Transverse colon (tissue), 4 donors: Measurements from ENCODE around the gene EHBP1L1. TPM values are rescaled to one million over a fixed set of nuclear protein-coding genes. Genes with fewer than 3 reads are reported as not detected.

ENCODE experiments used
- DNase-seq: peaks from one replicate; pipeline ENCODE4 v3.0.0-alpha.2; 2019
- H3K27ac ChIP-seq, 4 donors: fragments of 200-600 bp; sonication (generic); 2 replicates each; pipeline ENCODE4 v1.5.1; 2016 to 2018; ENCODE audit warnings: inconsistent platforms in 4 of 4
- H3K27me3 ChIP-seq: fragments of 200-600 bp; sonication (generic); 2 replicates; pipeline ENCODE4 v1.5.1; 2017; ENCODE audit warnings: inconsistent platforms
- H3K36me3 ChIP-seq, 4 donors: fragments of 200-600 bp; sonication (generic); 2 replicates each; pipeline ENCODE4 v1.5.1; 2017 to 2019; ENCODE audit warnings: inconsistent platforms in 4 of 4
- H3K4me1 ChIP-seq, 4 donors: fragments of 200-600 bp; sonication (generic); 2 replicates each; pipeline ENCODE4 v1.5.1; 2017 to 2020; ENCODE audit warnings: inconsistent platforms in 4 of 4
- H3K4me3 ChIP-seq, 4 donors: fragments of 200-600 bp; sonication (generic); 1 replicate in 1 of 4; 2 replicates in 3 of 4; pipeline versions ENCODE4 v1.5.1 to v1.6.1; 2017 to 2019; ENCODE audit warnings: inconsistent platforms in 4 of 4
- H3K9me3 ChIP-seq, 2 donors: fragments of 200-600 bp; sonication (generic); 2 replicates each; pipeline ENCODE4 v1.5.1; 2017 to 2019; ENCODE audit warnings: inconsistent platforms in 2 of 2
- EP300 ChIP-seq: sonication (generic); formaldehyde crosslinking; IDR thresholded peaks from one replicate; pipeline ENCODE4 v1.6.1; 2017; ENCODE audit warnings: antibody characterized with exemption, low read depth
- POLR2A ChIP-seq: fragments of 450-650 bp; IDR thresholded peaks from one replicate; pipeline ENCODE4 v1.6.1; 2016; ENCODE audit warnings: antibody characterized with exemption, mild to moderate bottlenecking, moderate library complexity
- POLR2AphosphoS5 ChIP-seq, 3 donors: sonication (generic); formaldehyde crosslinking; IDR thresholded peaks; one replicate each; pipeline ENCODE4 v1.6.1; 2016; ENCODE audit warnings: antibody characterized with exemption in 3 of 3
- WGBS, 2 donors: methylation state at CpG; one replicate each; pipeline ENCODE4 v1.1.5; 2018; ENCODE audit warnings: low coverage in 1 of 2; 5-methylcytosine and 5-hydroxymethylcytosine counted together
- in situ Hi-C, 4 donors: fragments of 200-750 bp; cut with MboI; loops; one replicate each; pipeline versions ENCODE4 v1.15.0 to v1.15.1; 2017; ENCODE audit warnings: low sequenced_read_pairs in 3 of 4, low pct_ligation_motif_present in 1 of 4, low pct_unique_long_range_greater_than_20kb in 1 of 4
- intact Hi-C: fragments of 100-400 bp; cut with DNase I; formaldehyde crosslinking; loops from one replicate; pipeline ENCODE4 v1.15.1; 2023; ENCODE audit warnings: low total_unique reads
- total RNA-seq, 4 donors: library from RNA; depleted of rRNA; stranded (reverse); fragments of >200 nt; gene quantifications; one replicate each; pipeline ENCODE4 v1.1.0, GENCODE V29; 2016
- TF ChIP-seq, protein P1 (sequence below), 5 experiments: fragments of 200-600 bp in 3 of 5; fragments of 450-650 bp in 2 of 5; sonication (generic) in 3 of 5; IDR thresholded peaks; 1 replicate in 2 of 5; 2 replicates in 3 of 5; pipeline ENCODE4 v1.5.1; 2016 to 2017; ENCODE audit warnings: antibody characterized with exemption in 5 of 5, inconsistent platforms in 3 of 5, mild to moderate bottlenecking in 2 of 5, moderate library complexity in 1 of 5

Gene EHBP1L1
- total RNA-seq, 4 donors from 2014 or later, result 90.2 to 215 (median 106) TPM

DNA sequence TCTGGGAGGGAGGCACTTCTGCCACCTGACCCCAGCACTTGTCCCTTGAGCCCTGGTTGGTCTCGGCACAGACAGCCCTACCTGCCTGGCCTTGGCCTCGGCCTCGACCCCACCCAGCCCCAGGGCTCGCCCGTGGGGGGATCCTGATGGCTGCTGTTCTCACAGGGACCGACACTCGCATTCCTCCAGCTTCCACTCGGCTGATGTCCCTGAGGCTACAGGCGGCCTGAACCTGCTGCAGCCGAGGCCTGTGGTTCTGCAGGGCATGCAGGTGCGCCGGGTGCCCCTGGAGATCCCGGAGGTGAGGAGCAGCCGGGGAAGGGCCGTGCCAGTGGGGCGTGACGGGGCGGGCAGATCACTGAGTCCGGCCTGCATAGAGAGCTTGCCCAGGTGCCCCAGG lies 44.8 kb downstream of the EHBP1L1 start:
- no peak for TF ChIP-seq EP300
- TF ChIP-seq POLR2A, result no peak
- TF ChIP-seq, protein P1, sequence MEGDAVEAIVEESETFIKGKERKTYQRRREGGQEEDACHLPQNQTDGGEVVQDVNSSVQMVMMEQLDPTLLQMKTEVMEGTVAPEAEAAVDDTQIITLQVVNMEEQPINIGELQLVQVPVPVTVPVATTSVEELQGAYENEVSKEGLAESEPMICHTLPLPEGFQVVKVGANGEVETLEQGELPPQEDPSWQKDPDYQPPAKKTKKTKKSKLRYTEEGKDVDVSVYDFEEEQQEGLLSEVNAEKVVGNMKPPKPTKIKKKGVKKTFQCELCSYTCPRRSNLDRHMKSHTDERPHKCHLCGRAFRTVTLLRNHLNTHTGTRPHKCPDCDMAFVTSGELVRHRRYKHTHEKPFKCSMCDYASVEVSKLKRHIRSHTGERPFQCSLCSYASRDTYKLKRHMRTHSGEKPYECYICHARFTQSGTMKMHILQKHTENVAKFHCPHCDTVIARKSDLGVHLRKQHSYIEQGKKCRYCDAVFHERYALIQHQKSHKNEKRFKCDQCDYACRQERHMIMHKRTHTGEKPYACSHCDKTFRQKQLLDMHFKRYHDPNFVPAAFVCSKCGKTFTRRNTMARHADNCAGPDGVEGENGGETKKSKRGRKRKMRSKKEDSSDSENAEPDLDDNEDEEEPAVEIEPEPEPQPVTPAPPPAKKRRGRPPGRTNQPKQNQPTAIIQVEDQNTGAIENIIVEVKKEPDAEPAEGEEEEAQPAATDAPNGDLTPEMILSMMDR (IDR thresholded peaks at IDR 0.05), result no peak
- no peak for TF ChIP-seq POLR2AphosphoS5 (IDR thresholded peaks at IDR 0.05)
- peaks cover 3 to 16% (median 13%) of the 10 kb centered on the region in 4 donors for H3K4me1 ChIP-seq
- no peaks in the 10 kb centered on the region for H3K27me3 ChIP-seq
- H3K27ac ChIP-seq, result no peak overlapping the region
- in situ Hi-C loops (no loop called here), intact Hi-C loops (no loop called here)
- no peak overlapping the region for H3K4me3 ChIP-seq
- no peak for DNase-seq
- WGBS, 2 donors, result 93 to 100% methylated on average over 1 to 19 of the region's 19 CpGs
- H3K36me3 ChIP-seq, result peaks cover 0 to 25% (median 8%) of the 10 kb centered on the region in 4 donors
- no peaks in the 10 kb centered on the region for H3K9me3 ChIP-seq

DNA sequence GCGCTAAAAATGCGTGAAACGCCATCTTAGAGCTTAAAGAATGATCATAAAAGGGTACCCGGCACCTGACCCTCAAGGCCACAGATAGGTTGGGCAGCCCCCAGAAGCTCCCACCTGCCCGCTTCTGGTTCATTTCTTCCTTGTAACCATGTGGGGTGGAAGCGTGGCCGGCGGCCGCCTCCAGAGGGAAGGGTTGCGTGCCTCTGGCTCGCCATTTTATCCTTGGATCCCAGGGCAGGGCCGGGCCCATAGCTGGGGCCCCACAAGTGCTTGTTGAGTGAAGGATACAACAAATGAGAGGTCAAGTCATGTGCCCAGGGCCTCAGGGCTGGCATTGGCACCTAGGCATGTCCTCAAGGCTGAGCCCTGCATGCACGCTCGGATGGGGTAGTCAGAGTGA lies 45.6 kb downstream of the EHBP1L1 start:
- H3K9me3 ChIP-seq, result no peaks in the 10 kb centered on the region
- in situ Hi-C loops, result no loop called here
- intact Hi-C loops, result no loop called here
- peaks cover 0 to 26% (median 8%) of the 10 kb centered on the region in 4 donors for H3K36me3 ChIP-seq
- H3K4me3 ChIP-seq, result no peak overlapping the region
- DNase-seq, result no peak
- H3K4me1 ChIP-seq, result peaks cover 3 to 12% (median 10%) of the 10 kb centered on the region in 4 donors
- TF ChIP-seq EP300, result no peak
- no peak for TF ChIP-seq POLR2A
- no peaks in the 10 kb centered on the region for H3K27me3 ChIP-seq
- 93 to 99% methylated on average over 3 to 14 of the region's 14 CpGs for WGBS, 2 donors
- H3K27ac ChIP-seq, result no peak overlapping the region

DNA sequence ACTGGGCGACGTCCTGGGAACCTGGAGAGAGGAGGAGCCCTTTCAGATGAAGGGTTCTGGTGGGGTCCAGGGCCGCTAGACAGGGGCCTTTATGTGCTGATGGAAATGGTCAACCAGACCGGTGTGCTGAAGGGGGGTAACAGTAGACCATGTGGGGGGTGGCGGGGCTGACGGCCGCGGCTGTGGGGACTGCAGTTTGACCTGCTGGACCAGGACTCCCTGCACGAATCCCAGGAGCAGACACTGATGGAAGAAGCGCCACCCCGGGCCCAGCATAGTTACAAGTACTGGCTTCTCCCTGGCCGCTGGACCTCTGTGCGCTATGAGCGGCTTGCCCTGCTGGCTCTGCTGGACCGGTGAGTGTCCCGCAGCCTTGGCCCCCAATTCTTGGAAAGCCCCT lies 46.2 kb downstream of the EHBP1L1 start:
- intact Hi-C loops, result no loop called here
- Histone ChIP-seq H3K27ac (no peak overlapping the region), H3K27me3 (no peaks in the 10 kb centered on the region), H3K9me3 (no peaks in the 10 kb centered on the region), H3K4me1 (peaks cover 0 to 7% (median 5%) of the 10 kb centered on the region in 4 donors), H3K36me3 (peaks cover 0 to 30% (median 8%) of the 10 kb centered on the region in 4 donors), H3K4me3 (no peak overlapping the region)
- no peak for DNase-seq
- WGBS, 2 donors, result 90 to 96% methylated on average over 2 to 15 of the region's 16 CpGs
- in situ Hi-C loops, result no loop called here
- no peak for TF ChIP-seq POLR2AphosphoS5 (IDR thresholded peaks at IDR 0.05)
- TF ChIP-seq, protein P1 (IDR thresholded peaks at IDR 0.05), result no peak
- no peak for TF ChIP-seq POLR2A
- no peak for TF ChIP-seq EP300

DNA sequence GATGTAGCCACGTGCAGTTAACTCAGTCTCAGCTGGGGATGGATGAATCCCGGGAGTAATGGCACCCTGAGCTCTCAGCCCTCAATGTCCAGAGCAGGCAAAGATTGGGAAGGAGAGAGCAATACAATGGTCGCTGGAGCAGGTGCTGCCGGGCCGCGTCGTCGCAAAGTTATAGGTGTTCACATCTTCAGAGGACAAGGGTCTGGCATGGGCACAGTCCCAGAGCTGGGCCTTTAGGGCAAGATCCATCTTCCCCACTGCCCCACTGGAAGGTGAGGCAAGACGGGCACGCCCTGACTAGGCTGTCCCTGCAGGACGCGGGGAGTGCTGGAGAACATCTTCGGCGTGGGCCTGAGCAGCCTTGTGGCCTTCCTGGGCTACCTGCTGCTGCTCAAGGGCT lies 47.3 kb downstream of the EHBP1L1 start:
- Histone ChIP-seq H3K4me3 (no peak overlapping the region), H3K27ac (no peak overlapping the region), H3K36me3 (peaks cover 0 to 28% (median 5%) of the 10 kb centered on the region in 4 donors), H3K4me1 (peaks cover 0 to 3% (median 0%) of the 10 kb centered on the region in 4 donors), H3K27me3 (no peaks in the 10 kb centered on the region), H3K9me3 (no peaks in the 10 kb centered on the region)
- no peak for TF ChIP-seq POLR2AphosphoS5 (IDR thresholded peaks at IDR 0.05)
- TF ChIP-seq, protein P1 (IDR thresholded peaks at IDR 0.05), result no peak
- no peak for TF ChIP-seq POLR2A
- no peak for TF ChIP-seq EP300
- WGBS, 2 donors, result 89% methylated on average over 14 of the region's 14 CpGs; no CpG with 5 or more reads in 1 of the 2 donors
- intact Hi-C loops (no loop called here), in situ Hi-C loops (no loop called here)
- DNase-seq, result no peak
